GM18870 (cell line): ENCODE results near the gene KIF26B.
"Not testable (repeated sequence)": the region's sequence is repeated elsewhere in the genome, so short reads cannot be mapped to it uniquely, and the experiment has no call there.

Experiments
- ATAC-seq: cut with Tn5 transposase; IDR thresholded peaks from one replicate; pipeline ENCODE4 v1.9.1; 2021; ENCODE audit warnings: moderate library complexity; ENCODE audit not compliant: unreplicated experiment

KIF26B gene

DNA sequence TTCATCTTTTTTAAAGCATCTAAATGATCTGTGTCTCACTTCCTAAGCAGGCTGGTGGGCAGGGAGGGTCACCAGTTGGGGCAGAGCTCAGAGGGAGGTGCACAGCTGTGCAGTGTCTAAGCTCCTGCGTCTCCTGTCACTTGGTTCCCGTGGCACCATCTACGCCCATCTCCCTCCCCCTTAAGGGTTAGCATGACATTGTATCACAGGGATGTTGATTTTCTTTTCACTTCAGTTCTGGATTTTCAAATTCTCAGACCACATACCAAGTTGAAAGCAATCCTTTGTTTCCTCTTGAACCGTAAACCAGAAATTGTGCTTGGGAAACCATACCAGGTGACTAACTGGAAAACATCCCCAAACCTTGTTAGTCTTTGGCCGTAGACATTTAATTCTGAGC is 187.0 kb downstream of the KIF26B start:
- no peak for ATAC-seq

- ATAC-seq, result no peak
Observed at GRCh38 chr1:245345191-245345884, 190.6 kb downstream of the KIF26B start.

- ATAC-seq, result no peak
Observed at GRCh38 chr1:245348626-245349025, 193.8 kb downstream of the KIF26B start.

DNA sequence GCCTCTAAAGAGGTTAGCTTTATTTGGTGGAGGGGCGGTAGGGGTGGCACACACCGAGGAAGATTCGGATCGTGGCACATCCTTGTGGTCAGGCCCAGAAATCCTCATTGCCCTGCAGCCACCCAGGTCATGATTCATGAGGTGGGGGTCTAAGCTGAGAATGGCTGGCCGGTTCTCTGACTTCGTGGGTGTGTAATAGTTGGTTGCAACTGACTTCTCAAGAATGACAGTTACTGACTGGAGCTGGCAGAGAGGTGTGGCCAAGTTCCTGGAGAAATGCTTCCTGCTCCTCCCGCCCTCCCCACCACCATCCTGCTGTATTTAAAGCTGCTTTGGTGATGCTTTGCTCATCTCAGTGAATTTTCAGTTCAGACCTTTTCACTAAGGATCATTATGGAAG is 198.6 kb downstream of the KIF26B start:
- no peak for ATAC-seq

DNA sequence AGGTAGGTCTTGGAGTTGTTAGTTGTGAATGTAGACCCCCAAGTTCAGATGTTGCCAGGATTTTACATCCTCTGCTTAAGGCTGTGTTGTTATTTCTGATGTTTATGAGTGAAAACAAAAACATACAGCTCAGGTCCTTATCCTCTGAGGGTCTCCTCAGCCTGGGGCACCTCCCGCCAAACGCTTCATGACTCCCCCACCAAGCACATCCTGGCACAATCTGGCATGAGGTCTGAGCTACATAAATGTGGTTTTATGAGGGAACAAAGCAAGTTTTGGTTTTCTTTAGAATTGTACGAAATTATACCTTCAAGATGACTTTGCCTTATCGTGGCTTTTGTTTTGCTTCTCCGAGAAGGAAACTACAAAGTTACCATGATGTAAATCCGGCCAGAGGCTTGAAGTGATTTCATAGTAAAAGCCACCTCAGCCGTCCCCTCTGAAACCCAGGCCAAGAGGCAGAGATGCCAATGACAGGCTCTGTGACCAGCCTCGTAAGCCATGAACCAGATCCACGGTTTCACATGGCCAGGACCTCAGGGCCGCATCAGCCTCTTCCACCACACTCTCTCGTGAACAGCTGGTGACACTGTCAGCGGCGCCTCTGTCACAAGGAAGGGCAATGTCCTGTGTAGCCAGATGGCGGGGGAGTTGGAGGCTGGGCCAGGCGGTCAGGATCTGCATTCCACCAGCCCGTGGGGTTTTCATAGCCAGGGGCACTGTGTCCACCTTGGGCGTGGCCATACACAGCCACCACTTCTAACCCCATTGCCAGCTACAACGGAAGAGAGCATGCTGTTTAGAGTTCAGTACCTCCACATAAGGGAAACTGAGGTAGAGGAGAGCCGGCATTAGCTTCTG is 199.4 kb downstream of the KIF26B start:
- no peak for ATAC-seq

DNA sequence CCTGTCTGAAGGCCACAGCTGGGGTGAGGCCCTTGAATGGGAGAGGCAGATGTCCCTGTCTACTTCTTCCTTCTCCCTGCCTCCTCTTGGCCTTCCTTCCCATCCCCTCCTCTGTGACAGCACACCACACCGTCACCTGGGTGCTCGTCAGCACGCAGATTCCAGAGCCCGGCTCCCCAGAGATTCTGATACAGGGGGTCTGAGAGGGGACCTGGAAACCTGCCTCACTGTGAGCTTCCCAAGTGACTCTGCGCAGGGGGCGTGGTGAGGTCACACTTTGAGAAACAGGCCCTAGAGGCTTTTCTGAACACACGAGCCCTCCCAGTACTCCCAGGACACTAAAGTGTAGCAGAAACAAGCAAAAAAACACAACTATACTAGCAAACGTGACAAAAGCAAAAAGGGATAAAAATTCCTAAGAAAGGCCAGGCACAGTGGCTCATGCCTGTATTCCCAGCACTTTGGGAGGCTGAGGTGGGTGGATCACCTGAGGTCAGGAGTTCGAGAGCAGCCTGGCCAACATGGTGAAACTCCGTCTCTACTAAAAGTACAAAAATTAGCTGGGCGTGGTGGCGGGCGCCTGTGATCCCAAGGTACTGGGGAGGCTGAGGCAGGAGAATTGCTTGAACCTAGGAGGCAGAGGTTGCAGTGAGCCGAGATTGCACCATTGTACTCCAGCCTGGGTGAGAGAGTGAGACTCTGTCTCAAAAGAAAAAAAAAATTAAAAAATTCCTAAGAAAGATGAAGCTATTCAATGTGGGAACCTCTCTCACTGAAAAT is 201.3 kb downstream of the KIF26B start:
- ATAC-seq, result not testable (repeated sequence)

- no peak for ATAC-seq
Observed at GRCh38 chr1:245356891-245357585, 202.3 kb downstream of the KIF26B start.

GRCh38 chr1:245359101-245359680 is 204.4 kb downstream of the KIF26B start:
- not testable (repeated sequence) for ATAC-seq

GRCh38 chr1:245361065-245361464 is 206.3 kb downstream of the KIF26B start:
- ATAC-seq, result no peak

DNA sequence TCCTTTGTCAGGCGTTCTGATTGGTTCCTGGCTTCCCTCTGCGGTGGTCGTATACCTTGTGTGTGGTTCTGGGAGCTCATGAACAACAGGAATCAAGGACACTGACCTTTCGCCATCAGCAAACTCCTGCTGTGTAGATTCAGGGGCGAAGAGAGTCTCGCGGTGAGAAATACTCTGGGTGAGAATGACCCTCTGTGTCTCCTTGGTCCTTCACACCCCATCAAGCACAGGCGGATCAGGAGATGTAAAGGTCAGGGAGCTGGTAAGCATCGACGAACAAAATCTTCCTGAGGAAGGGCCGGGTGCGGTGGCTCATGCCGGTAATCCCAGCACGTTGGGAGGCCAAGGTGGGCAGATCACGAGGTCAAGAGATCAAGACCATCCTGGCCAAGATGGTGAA is 207.2 kb downstream of the KIF26B start:
- ATAC-seq, result no peak

- ATAC-seq, result no peak
Observed at GRCh38 chr1:245363461-245364200, 208.8 kb downstream of the KIF26B start.

DNA sequence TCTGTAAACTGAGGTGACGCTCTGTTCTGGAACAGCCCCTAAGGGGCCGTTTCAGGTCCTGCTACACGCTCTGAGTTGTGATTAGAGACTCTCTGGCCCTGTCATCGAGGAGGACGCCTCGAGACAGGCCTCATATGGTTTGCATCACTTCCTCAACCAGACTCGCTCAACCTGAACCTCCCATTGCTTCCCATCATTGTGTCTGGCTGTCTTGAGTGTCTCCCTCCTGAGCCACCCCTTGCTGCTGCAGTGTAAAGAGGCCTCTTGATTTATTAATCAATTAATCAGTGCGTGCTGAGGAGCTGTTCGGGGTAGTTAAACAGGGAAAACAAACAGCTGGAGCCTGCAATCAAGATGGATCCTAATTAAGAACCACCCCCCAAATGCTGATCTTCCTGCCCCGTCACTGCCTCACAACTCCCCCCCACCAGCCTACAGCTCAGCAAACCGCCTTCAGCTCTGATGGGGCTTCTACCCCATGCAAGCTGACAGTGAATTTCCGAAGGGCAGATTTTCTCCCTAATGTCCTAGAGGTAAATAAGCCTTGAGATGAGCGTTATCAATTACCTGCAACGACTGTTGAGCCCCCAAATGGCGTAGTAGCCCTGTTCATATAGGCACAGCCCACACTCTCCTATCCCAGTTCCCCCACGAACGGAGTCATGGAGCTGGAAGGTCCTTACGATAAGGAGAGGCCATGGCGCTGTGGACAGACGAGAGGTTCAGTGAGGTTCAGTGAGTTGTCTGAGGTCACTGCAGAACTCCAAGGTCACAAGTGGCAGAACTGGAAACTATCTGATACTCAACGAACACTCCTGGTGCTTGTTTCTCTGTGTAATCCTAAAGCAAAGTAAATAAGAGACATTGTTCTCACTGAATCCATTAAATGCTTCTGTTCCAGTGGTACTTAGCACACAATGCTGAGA is 210.6 kb downstream of the KIF26B start:
- ATAC-seq, result no peak

DNA sequence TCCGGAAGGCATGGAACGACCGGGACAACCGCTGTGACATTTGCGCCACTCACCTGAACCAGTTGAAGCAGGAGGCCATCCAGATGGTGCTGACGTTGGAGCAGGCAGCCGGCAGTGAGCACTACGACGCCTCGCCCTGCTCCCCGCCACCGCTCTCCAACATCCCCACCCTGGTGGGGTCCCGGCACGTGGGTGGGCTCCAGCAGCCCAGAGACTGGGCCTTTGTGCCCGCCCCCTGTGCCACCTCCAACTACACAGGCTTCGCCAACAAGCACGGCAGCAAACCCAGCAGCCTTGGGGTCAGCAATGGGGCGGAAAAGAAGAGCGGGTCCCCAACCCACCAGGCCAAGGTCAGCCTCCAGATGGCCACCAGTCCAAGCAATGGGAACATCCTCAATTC is 212.1 kb downstream of the KIF26B start:
- ATAC-seq, result no peak

DNA sequence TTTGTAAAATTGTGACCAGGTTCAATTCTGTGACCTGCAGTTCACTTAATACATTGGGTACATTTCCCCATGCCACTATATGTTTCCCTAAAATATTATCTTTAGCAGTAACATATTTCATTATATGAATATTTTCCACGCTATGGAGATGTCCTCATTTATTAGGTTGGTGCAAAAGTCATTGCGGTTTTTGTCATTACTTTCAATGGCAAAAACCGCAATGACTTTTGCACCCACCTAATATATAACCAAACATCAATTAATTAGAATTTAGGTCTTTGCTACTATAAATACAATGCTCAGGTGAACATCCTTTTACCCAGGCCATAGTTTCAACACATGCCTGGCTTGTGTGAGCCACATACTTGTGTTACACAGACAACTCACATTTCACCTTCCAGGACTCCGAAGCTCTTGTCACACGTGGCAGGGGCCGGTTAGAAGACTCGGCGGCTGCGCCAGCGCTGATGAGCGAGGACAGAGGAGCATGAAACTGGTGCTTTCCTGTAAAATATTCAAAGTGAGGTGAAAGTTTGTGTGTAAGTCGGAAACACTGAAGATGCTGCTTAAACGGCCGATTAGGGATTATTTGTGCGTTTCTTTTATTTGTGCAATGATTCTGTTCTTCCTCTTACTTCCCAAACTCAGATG is 215.5 kb downstream of the KIF26B start:
- ATAC-seq, result no peak

DNA sequence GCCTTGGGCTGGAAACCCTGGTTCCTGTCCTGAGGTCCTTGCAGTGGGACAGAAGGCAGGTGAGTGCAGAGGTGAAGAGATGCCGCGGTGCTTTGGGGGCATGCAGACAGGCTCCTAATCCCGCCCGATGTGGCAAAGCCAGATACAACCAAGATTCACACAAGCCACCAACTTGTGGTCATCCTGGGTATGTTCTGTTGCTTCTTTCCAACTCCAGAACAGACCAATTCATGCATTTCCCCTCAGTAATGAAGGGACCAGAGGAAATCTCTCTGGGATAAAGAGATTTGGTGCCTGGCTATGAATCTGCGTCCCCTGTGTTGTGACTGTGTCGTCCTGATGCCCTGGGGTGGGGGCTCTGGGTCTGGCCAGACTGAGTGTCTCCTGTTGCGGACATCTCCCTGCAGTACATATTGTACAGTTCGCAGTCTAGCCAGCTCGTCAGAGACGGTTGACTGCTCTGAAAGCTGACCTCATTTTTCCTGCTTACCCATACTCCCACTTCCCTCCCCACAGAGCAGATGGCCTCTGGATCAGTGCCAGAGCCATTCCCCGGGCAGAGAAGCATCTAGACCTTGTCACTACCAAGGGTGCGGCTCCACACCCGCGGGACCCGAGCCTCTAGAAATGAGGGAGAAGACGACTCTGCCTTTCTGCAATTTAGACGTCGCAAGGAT is 216.3 kb downstream of the KIF26B start:
- no peak for ATAC-seq

DNA sequence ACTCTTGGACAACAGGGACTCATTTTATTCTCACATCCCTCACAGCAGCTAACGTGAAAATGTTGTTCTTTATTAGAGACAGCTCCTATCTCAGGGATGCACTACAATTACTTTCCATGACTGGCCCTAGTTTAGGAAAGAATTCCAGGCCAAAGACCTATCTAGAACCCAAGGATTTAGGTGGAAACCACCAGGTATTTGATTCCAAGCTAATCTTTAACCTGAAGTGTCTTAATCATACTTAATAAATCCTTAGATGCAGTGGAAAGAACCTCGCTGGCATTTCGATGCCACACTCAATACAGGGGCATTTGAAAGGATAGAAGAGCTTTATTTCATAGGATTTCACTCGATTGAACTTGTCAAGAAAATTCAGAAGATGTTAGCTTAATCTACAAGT is 218.3 kb downstream of the KIF26B start:
- ATAC-seq, result no peak

DNA sequence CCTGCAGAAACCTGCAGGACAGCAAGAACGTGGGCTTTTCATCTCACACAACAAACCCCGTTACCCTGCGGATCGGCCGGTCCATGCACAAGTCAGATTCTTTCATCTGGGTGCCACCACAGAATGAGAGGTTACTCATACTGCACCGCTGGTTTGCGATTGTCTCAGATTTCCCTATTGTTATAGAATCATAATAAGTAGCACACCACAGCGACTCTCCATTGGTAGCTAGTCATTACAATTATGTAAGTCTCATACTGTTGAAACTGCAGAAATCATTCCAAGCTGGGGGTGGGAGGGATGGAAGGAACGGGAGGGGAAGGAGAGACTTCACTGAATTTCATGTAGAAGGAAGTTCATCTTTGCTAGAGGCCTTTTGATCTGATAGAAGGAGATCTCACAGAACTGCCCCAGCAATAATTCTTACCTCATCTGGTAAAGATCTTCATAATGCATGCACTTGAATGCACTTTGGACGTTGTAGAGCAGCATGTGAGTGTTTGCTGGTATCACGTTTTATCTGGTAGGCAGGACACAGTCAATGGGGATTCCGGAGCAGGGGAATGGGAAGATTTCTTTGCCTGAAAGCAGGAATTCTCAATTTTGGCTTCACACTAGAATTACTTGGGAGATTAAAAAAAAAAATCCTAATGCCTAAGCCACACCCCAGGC is 221.1 kb downstream of the KIF26B start:
- no peak for ATAC-seq
